K562 (cell line): ENCODE data around the gene SATB2. TPM values are rescaled to one million over a fixed set of nuclear protein-coding genes. Genes with fewer than 3 reads are reported as not detected.

Experiments
- ATAC-seq: fragments of 200-7000 bp; cut with Tn5 transposase; 3 replicates; pipeline ENCODE4 v1.9.1; 2020; ENCODE audit warnings: moderate library complexity
- BruUV-seq: library from RNA; stranded (reverse); fragments of 400-500 nt; replicated peaks from 2 replicates; lab custom pipeline; 2021; lab: Mats Ljungman, UMichigan
- CTCF ChIA-PET: fragments of 300-600 bp; formaldehyde crosslinking; extraction: SDS; loops from one replicate; lab custom pipeline; 2021; ENCODE audit warnings: low intra/inter-chr PET ratio; lab: Yijun Ruan, JAX
- POLR2A ChIA-PET: fragments of 300-600, 350-650 bp; sonication (Branson Sonifier 250); formaldehyde crosslinking; extraction: SDS; loops from one replicate; lab custom pipeline; 2021; ENCODE audit warnings: antibody characterized with exemption, inconsistent platforms; lab: Yijun Ruan, JAX
- DNase-seq, 4 experiments: peaks; one replicate each; pipeline versions ENCODE4 v3.0.0 to v3.0.0-alpha.2; 2011 to 2018; ENCODE audit warnings: low spot score in 3 of 4, mixed read lengths in 3 of 4; ENCODE audit errors: extremely low read depth in 1 of 4
- FAIRE-seq: peaks from 2 replicates; lab custom pipeline; 2011; peaks lifted over from hg19 to GRCh38; lab: Jason Lieb, UNC
- H2AFZ ChIP-seq: 2 replicates; pipeline ENCODE4 v1.6.0; 2011; ENCODE audit warnings: low read depth, low read length, control low read depth, inconsistent platforms
- H3K27ac ChIP-seq: fragments of 200-600 bp; 3 replicates; pipeline ENCODE4 v1.8.0; 2011; ENCODE audit warnings: low read depth, mild to moderate bottlenecking, control low read depth, inconsistent platforms, low read length, moderate library complexity, mixed read lengths; ENCODE audit errors: extremely low read depth
- H3K27me3 ChIP-seq, 2 experiments: fragments of 300-600 bp in 1 of 2; 2 replicates in 1 of 2; 3 replicates in 1 of 2; pipeline versions ENCODE4 v1.6.0 to v1.8.0; 2011; ENCODE audit warnings: inconsistent platforms in 2 of 2, low read length in 2 of 2, mild to moderate bottlenecking in 1 of 2, mixed read lengths in 1 of 2, moderate library complexity in 1 of 2; ENCODE audit not compliant: control insufficient read depth in 2 of 2, insufficient read depth in 2 of 2
- H3K36me3 ChIP-seq: fragments of 300-600 bp; 3 replicates; pipeline ENCODE4 v1.8.0; 2011; ENCODE audit warnings: mild to moderate bottlenecking, low read length, inconsistent platforms; ENCODE audit not compliant: control insufficient read depth, insufficient read depth
- H3K4me1 ChIP-seq, 2 experiments: fragments of 200-600 bp in 1 of 2; replicated peaks in 1 of 2; 2 replicates in 1 of 2; 3 replicates in 1 of 2; pipeline versions ENCODE4 v1.5.1 to v1.8.0; 2011; ENCODE audit warnings: inconsistent platforms in 2 of 2, low read length in 2 of 2, mild to moderate bottlenecking in 1 of 2, mixed read lengths in 1 of 2, moderate library complexity in 1 of 2; ENCODE audit not compliant: control insufficient read depth in 2 of 2, insufficient read depth in 2 of 2
- H3K4me2 ChIP-seq: 2 replicates; pipeline ENCODE4 v1.6.1; 2011; ENCODE audit warnings: low read length, control low read depth, inconsistent platforms, mixed read lengths; ENCODE audit not compliant: insufficient read depth
- H3K4me3 ChIP-seq: fragments of 200-600 bp; sonication (generic), shearing (Covaris generic); 2 replicates; pipeline ENCODE4 v1.5.1; 2016; ENCODE audit warnings: control low read depth, inconsistent platforms
- H3K79me2 ChIP-seq: fragments of 200-600 bp; 3 replicates; pipeline ENCODE4 v1.8.0; 2011; ENCODE audit warnings: low read length, inconsistent platforms; ENCODE audit not compliant: control insufficient read depth, insufficient read depth
- H3K9ac ChIP-seq, 2 experiments: 2 replicates each; pipeline versions ENCODE4 v1.6.0 to v1.6.1; 2011; ENCODE audit warnings: low read depth in 2 of 2, low read length in 2 of 2, control low read depth in 1 of 2, inconsistent platforms in 1 of 2, mild to moderate bottlenecking in 1 of 2, mixed read lengths in 1 of 2; ENCODE audit not compliant: insufficient read depth in 1 of 2
- H3K9me1 ChIP-seq: one replicate; pipeline ENCODE4 v1.6.0; 2011; ENCODE audit warnings: inconsistent platforms, mild to moderate bottlenecking, low read length, moderate library complexity; ENCODE audit not compliant: control insufficient read depth, insufficient read depth
- H3K9me3 ChIP-seq: replicated peaks from 2 replicates; pipeline ENCODE4 v1.5.1; 2011; ENCODE audit warnings: low read depth, low read length, inconsistent platforms; ENCODE audit not compliant: control insufficient read depth, insufficient read depth
- H4K20me1 ChIP-seq: replicated peaks from 2 replicates; pipeline ENCODE4 v1.6.1; 2011; ENCODE audit warnings: low read length, inconsistent platforms, mixed read lengths; ENCODE audit not compliant: control insufficient read depth, insufficient read depth
- CC2D1A ChIP-seq: fragments of 450-650 bp; IDR thresholded peaks from 2 replicates; pipeline ENCODE4 v1.6.1; 2017; ENCODE audit warnings: mild to moderate bottlenecking
- ESRRA ChIP-seq: fragments of 450-650 bp; IDR thresholded peaks from 2 replicates; pipeline ENCODE4 v1.6.1; 2014; ENCODE audit warnings: low read depth, mild to moderate bottlenecking, moderate library complexity, borderline replicate concordance
- GTF2F1 ChIP-seq: IDR thresholded peaks from 2 replicates; pipeline ENCODE4 v1.6.1; 2011; ENCODE audit warnings: low read depth, low read length, improper control_type of control experiment
- HDAC8 ChIP-seq: fragments of 450-650 bp; IDR thresholded peaks from 2 replicates; pipeline ENCODE4 v1.6.1; 2016; ENCODE audit warnings: mild to moderate bottlenecking, missing genetic modification characterization, moderate library complexity, missing compliant biosample characterization
- L3MBTL2 ChIP-seq: fragments of 450-650 bp; IDR thresholded peaks from 2 replicates; pipeline ENCODE4 v1.6.1; 2016; ENCODE audit warnings: mild to moderate bottlenecking, moderate library complexity
- NCOA1 ChIP-seq: fragments of 450-650 bp; IDR thresholded peaks from 2 replicates; pipeline ENCODE4 v1.6.1; 2016; ENCODE audit warnings: low read depth
- NRF1 ChIP-seq, 2 experiments: fragments of 450-650 bp; IDR thresholded peaks in 1 of 2; conservative IDR thresholded peaks in 1 of 2; 2 replicates each; pipeline ENCODE4 v1.6.1; 2014; ENCODE audit warnings: mild to moderate bottlenecking in 2 of 2
- PHF21A ChIP-seq: fragments of 450-650 bp; IDR thresholded peaks from 2 replicates; pipeline ENCODE4 v1.6.1; 2017; ENCODE audit warnings: low read depth, borderline replicate concordance
- PPARD ChIP-seq: fragments of 250-450 bp; sonication (Bioruptor Pico); IDR thresholded peaks from 2 replicates; pipeline ENCODE4 v1.8.0; 2022; ENCODE audit warnings: inconsistent platforms, mild to moderate bottlenecking, moderate library complexity
- RFX5 ChIP-seq: IDR thresholded peaks from 2 replicates; pipeline ENCODE4 v1.6.1; 2011; ENCODE audit warnings: low read depth, mild to moderate bottlenecking, improper control_type of control experiment, low read length
- SIN3A ChIP-seq, 2 experiments: fragments of 150-350 bp in 1 of 2; IDR thresholded peaks; 2 replicates each; pipeline ENCODE4 v1.6.1; 2011 to 2016; ENCODE audit warnings: borderline replicate concordance in 2 of 2, low read depth in 2 of 2, low read length in 2 of 2, mild to moderate bottlenecking in 2 of 2, moderate library complexity in 2 of 2; ENCODE audit not compliant: control insufficient read depth in 1 of 2
- SP1 ChIP-seq: sonication (generic); formaldehyde crosslinking; IDR thresholded peaks from 2 replicates; pipeline ENCODE4 v1.8.1; 2022; ENCODE audit warnings: mild to moderate bottlenecking, missing genetic modification reagents
- ZEB2 ChIP-seq: fragments of 450-650 bp; IDR thresholded peaks from 2 replicates; pipeline ENCODE4 v1.6.1; 2016
- ZNF347 ChIP-seq: fragments of 450-650 bp; formaldehyde crosslinking; IDR thresholded peaks from 2 replicates; pipeline ENCODE4 v1.4.0; 2020; ENCODE audit warnings: low read depth, mild to moderate bottlenecking, moderate library complexity
- WGBS: fragments of 100-300 bp; shearing (Covaris generic); methylation state at CpG from one replicate; pipeline ENCODE4 v1.1.6; 2016; ENCODE audit warnings: low coverage, mixed read lengths; ENCODE audit not compliant: insufficient coverage; ENCODE audit errors: missing lambda C conversion rate; 5-methylcytosine and 5-hydroxymethylcytosine counted together
- in situ Hi-C: fragments of 300-500 bp; cut with MboI; formaldehyde crosslinking; loops from 4 replicates; pipeline ENCODE4 v1.15.0; 2018; ENCODE audit warnings: inconsistent platforms, mixed read lengths
- intact Hi-C: fragments of 100-400 bp; cut with micrococcal nuclease; formaldehyde crosslinking; loops from 2 replicates; pipeline ENCODE4 v1.14.2; 2022
- polyA plus RNA-seq, 8 experiments: library from polyadenylated mRNA; depleted of rRNA in 4 of 8; stranded (reverse) in 5 of 8; unstranded in 3 of 8; fragments of >200 nt; fragmentation: Nextera tagmentation in 2 of 8; fragmentation: Illumina TruSeq in 1 of 8; extraction: Ambion mirVana in 2 of 8; extraction: Trizol in 1 of 8; gene quantifications; 2 replicates each; pipeline versions ENCODE4 v1.2.1 to v1.2.3, GENCODE V29; 2011 to 2014; ENCODE audit warnings: inconsistent platforms in 1 of 8, missing spikeins in 1 of 8
- total RNA-seq, 7 experiments: library from RNA; depleted of rRNA in 6 of 7; stranded (reverse); fragments of >200 nt in 6 of 7; fragmentation: Illumina TruSeq in 2 of 7; extraction: Trizol in 2 of 7; gene quantifications; 2 replicates each; pipeline versions ENCODE4 v1.2.1 to v1.2.3, GENCODE V29; 2011 to 2021; ENCODE audit warnings: low replicate concordance in 1 of 7
- TF ChIP-seq, protein P1 (sequence below): fragments of 250-450 bp; sonication (Bioruptor Pico); IDR thresholded peaks from 2 replicates; pipeline ENCODE4 v1.8.0; 2022; ENCODE audit warnings: moderate library complexity, mild to moderate bottlenecking, inconsistent platforms
- TF ChIP-seq, protein P2 (sequence below): sonication (generic); formaldehyde crosslinking; IDR thresholded peaks from 2 replicates; pipeline ENCODE4 v1.8.0; 2022; ENCODE audit warnings: mild to moderate bottlenecking, missing genetic modification reagents

The SATB2 gene
- total and polyA plus RNA-seq, 9 of the 15 experiments (the other 6 are each of a cell fraction or from before 2014, with no cell fraction given): 4.5 to 34.0 (median 15.1) TPM

GRCh38 chr2:199488772-199489400 is 31.1 kb upstream of the SATB2 start (continued):
- TF ChIP-seq ZNF347 (CRISPR knock-in tag): no peak

DNA sequence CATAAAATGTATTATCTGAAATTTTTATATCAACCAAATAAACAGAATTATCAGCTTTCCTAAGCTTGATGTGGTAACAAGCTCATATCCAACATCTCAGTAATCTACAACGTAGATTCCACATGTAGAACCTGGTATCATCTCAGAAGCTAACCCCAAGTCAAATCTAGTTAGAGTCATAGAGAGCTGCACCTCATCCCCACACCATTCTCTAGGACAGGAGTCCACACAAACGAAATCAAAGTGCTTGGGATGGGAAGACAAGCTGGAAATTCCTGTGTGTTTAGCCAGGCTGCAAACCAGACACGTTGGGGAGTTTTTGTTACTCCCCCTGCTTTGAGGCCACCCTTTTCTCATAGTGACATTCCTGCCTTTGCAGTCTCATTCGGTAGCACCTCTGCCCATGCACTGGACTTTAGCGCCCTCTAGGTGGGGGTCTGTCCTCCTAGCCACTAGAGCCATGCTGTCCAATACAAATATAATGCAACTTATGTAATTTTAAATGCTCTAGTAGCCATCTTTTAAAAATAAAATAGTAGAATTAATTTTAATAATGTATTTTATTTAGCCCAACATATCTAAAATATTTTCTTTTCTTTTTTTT is 28.1 kb upstream of the SATB2 start:
- Histone ChIP-seq H3K4me1 (no peaks in the 10 kb centered on the region), H3K9me3 (no peaks in the 10 kb centered on the region), H3K27ac (no peak overlapping the region), H4K20me1 (no peaks in the 10 kb centered on the region), H3K27me3 (no peaks in the 10 kb centered on the region), H3K36me3 (no peaks in the 10 kb centered on the region), H3K79me2 (no peaks in the 10 kb centered on the region), H3K9me1 (no peaks in the 10 kb centered on the region), H3K4me3 (no peak overlapping the region), H2AFZ (no peak overlapping the region; the same call in 1 of the 2 replicates), H3K4me2 (no peak overlapping the region), H3K9ac (no peak overlapping the region)
- WGBS: 0% methylated on average over 5 of the region's 5 CpGs
- ATAC-seq (peak; percentile 96), DNase-seq (peak; percentile 61 to 80 (median 65)), FAIRE-seq (peak; percentile 88)
- BruUV-seq: no TSS peak
- ChIA-PET CTCF (interaction anchor here (0.6 to 1.4 kb wide), 3 partner anchors 13 to 1176 kb away, joined by 3 to 4 read pairs (median 3); no protein-coding TSS in a partner anchor), POLR2A (interaction anchor here (0.6 kb wide), 1 partner anchor 228 kb away, joined by 3 read pairs; no protein-coding TSS in a partner anchor)
- intact Hi-C loops: loop anchor here (2.0 to 10.0 kb wide), 5 partner anchors 151 to 1171 kb away; no protein-coding TSS in a partner anchor
- in situ Hi-C loops: loop anchor here (25.0 kb wide), 1 partner anchor 1174 kb away; no protein-coding TSS in a partner anchor
- TF ChIP-seq HDAC8 (tag): no peak
- TF ChIP-seq GTF2F1: no peak
- TF ChIP-seq SIN3A (IDR thresholded peaks at IDR 0.05; ENCODE audit: borderline replicate concordance in 2 of 2, control insufficient read depth in 1 of 2, low read depth in 2 of 2, low read length in 2 of 2): no peak
- no peak for TF ChIP-seq NCOA1
- TF ChIP-seq PPARD (CRISPR knock-in tag): no peak
- 0 out of 2 replicates have a peak, but pooled peaks have one; percentile 46 for TF ChIP-seq CC2D1A
- TF ChIP-seq RFX5: no peak
- TF ChIP-seq PHF21A: no peak
- TF ChIP-seq L3MBTL2: no peak
- TF ChIP-seq, protein P1, sequence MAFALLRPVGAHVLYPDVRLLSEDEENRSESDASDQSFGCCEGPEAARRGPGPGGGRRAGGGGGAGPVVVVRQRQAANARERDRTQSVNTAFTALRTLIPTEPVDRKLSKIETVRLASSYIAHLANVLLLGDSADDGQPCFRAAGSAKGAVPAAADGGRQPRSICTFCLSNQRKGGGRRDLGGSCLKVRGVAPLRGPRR (CRISPR knock-in tag): no peak
- no peak for TF ChIP-seq SP1 (CRISPR knock-in tag)
- TF ChIP-seq ZEB2: no peak
- TF ChIP-seq, protein P2, sequence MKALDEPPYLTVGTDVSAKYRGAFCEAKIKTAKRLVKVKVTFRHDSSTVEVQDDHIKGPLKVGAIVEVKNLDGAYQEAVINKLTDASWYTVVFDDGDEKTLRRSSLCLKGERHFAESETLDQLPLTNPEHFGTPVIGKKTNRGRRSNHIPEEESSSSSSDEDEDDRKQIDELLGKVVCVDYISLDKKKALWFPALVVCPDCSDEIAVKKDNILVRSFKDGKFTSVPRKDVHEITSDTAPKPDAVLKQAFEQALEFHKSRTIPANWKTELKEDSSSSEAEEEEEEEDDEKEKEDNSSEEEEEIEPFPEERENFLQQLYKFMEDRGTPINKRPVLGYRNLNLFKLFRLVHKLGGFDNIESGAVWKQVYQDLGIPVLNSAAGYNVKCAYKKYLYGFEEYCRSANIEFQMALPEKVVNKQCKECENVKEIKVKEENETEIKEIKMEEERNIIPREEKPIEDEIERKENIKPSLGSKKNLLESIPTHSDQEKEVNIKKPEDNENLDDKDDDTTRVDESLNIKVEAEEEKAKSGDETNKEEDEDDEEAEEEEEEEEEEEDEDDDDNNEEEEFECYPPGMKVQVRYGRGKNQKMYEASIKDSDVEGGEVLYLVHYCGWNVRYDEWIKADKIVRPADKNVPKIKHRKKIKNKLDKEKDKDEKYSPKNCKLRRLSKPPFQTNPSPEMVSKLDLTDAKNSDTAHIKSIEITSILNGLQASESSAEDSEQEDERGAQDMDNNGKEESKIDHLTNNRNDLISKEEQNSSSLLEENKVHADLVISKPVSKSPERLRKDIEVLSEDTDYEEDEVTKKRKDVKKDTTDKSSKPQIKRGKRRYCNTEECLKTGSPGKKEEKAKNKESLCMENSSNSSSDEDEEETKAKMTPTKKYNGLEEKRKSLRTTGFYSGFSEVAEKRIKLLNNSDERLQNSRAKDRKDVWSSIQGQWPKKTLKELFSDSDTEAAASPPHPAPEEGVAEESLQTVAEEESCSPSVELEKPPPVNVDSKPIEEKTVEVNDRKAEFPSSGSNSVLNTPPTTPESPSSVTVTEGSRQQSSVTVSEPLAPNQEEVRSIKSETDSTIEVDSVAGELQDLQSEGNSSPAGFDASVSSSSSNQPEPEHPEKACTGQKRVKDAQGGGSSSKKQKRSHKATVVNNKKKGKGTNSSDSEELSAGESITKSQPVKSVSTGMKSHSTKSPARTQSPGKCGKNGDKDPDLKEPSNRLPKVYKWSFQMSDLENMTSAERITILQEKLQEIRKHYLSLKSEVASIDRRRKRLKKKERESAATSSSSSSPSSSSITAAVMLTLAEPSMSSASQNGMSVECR (CRISPR knock-in tag): no peak
- TF ChIP-seq NRF1 (conservative IDR thresholded peaks at IDR 0.05 in 1 of 2, IDR thresholded peaks at IDR 0.05 in 1 of 2): no peak
- TF ChIP-seq ESRRA: no peak
